Measurements from ENCODE around the gene CASP6.
A peak's percentile ranks its signal among the peaks of the same experiment; 100 is the strongest.
"Not testable (repeated sequence)": the region's sequence is repeated elsewhere in the genome, so short reads cannot be mapped to it uniquely, and the experiment has no call there.

Gene CASP6

GRCh38 chr4:109718759-109719158 lies 15.5 kb upstream of the CASP6 start:
- no peak for DNase-seq

- no peak for DNase-seq
Measured at GRCh38 chr4:109713500-109713899, 10.3 kb upstream of the CASP6 start.

GRCh38 chr4:109708990-109709389 lies 5.7 kb upstream of the CASP6 start:
- no peak for DNase-seq

GRCh38 chr4:109708435-109708834 lies 5.2 kb upstream of the CASP6 start:
- no peak for DNase-seq

- DNase-seq: no peak
Measured at GRCh38 chr4:109703664-109704361, 568 bp upstream of the CASP6 start.

- DNase-seq: no peak
Measured at GRCh38 chr4:109701566-109702410, 1.5 kb downstream of the CASP6 start.

DNA sequence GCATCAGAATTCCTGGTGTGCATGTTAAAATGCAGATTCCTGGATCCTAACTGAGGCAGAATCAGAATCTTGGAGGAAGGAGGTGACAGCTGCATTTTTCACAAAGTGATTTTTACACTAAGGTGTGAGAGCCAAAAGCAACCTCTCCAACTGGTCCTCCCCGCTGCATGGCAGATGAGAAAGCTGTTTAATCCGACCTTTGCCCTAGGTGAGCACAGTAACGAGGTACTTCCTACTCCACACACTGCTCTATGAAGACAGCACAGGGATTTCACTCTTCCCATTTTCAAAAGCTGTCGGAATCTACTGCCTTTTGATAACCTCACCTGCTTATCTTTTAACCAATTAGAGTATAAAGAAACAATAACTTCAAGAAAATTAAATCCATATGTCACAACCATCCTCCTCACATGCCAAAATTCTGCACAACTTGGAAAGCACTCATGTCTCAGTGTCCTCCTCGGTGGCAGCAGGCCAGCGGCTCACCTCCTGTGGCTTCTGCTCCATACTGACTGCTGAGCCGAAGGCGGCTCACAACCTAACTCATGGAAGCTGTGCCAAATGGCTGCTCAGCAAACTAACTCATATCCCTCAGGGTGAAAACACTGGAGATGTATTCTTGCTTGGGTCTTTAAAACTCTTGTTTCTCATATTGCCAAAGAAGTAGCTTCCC lies 3.6 kb downstream of the CASP6 start:
- DNase-seq: no peak

DNA sequence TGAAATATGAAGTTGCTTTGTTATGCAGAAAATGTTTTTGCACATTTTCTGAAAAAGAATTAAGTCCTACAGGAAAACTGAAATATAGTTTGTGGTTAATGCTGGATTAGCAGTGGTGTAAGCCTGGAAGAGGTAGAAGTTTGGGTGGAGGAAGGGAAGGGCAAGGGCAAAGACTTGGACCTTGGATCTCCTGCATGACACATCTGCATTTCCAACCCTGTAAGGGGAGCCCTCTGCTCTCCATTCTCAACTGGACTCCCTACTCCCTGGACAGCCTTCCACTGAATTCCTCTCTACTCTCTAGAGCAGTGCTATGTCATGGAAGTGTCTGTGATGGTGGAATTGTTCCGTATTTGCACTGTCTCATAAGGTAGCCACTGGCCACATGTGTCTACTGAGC lies 4.6 kb downstream of the CASP6 start:
- DNase-seq: no peak

DNA sequence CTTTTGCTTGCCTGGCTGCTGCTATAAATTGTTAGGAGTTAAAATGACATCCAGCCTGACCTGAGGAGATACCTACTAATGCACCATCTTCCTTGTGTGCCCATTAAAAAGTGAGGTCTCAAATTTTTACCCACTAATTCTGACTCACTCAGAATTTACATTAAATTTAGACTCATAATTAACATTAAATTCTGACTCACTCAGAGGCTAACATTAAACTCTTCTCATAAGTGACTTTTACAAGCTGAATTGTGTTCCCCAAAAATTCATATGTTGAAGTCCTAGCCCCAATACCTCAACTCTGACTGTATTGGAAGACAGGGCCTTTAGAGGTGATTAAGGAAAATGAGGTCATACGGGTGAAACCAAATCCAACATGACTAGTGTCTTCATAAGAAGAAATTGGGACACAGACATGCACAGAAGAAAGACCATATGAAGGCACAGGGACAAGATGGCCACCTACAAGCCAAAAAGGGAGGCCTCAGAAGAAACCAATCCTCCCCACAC lies 11.8 kb downstream of the CASP6 start:
- no peak for DNase-seq

DNA sequence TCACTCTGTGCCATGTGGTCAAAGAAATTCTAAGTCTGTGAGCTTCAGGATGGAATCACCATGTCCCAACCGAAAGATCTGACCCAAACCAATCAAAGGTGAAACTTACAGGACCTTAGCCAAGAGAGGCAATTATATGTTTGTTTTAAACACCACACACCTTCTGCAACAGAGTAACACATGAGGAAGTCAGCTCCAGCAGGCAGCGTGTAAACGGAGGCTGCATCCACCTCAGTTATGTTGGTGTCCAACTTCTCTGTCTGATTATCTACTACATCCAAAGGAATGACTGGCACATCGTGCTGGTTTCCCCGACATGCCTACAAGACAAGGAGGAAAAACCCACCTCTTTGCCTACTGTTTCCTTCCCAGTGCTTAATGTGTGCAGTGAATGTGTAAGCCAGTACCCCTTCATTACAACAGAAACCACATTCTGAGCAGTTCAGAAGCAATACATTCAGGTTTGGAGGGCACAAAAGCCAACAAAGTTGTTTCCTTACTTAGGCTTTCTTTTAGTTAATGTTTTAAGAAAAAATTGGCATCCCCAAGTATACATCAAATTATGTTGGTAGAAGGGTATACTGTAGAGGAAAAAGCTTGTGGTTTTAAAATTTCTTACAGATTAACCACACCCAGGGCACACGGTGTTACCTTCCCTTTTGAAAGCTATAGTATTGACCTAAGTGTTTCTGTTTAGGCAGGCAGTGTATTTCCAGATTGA lies 12.4 kb downstream of the CASP6 start:
- DNase-seq: no peak

GRCh38 chr4:109684727-109685126 lies 18.5 kb downstream of the CASP6 start:
- no peak for DNase-seq

DNA sequence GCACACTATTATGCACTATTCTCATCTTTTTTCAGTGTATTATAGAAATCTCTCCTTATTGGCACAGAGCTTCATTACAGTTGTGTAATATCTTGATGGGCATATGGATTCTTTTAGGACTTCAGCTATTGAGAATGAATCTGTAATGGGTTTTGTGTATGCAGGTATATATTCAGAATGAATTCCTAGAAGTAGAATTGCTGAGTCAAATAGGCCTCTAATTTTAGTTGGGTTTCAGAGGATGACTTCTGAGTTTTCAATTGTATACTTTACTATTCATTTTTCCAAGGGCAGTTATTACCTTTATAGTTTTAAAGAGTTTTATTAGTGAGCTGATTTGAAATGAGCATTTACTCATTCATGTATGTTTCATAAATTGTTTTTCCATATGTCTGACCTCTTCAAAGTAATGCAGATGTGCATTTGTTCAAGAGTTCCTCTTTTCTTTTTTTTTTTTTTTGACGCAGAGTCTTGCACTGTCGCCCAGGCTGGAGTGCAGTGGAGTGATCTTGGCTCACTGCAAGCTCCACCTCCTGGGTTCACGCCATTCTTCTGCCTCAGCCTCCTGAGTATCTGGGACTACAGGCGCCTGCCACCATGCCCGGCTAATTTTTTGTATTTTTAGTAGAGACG lies 19.5 kb downstream of the CASP6 start:
- no peak for DNase-seq

GRCh38 chr4:109682875-109683274 lies 20.4 kb downstream of the CASP6 start:
- no peak for DNase-seq

GRCh38 chr4:109678925-109679324 lies 24.3 kb downstream of the CASP6 start:
- DNase-seq: not testable (repeated sequence)

DNA sequence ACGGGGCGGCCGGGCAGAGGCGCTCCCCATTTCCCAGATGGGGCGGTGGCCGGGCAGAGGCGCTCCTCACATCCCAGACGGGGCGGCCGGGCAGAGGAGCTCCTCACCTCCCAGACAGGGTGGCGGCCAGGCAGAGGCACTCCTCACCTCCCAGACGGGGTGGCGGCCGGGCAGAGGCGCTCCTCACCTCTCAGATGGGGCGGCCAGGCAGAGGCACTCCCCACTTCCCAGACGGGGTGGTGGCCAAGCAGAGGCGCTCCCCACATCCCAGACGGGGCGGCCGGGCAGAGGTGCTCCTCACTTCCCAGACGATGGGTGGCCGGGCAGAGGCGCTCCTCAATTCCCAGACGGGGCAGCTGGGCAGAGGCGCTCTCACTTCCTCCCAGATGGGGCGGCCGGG lies 24.8 kb downstream of the CASP6 start:
- not testable (repeated sequence) for DNase-seq

DNA sequence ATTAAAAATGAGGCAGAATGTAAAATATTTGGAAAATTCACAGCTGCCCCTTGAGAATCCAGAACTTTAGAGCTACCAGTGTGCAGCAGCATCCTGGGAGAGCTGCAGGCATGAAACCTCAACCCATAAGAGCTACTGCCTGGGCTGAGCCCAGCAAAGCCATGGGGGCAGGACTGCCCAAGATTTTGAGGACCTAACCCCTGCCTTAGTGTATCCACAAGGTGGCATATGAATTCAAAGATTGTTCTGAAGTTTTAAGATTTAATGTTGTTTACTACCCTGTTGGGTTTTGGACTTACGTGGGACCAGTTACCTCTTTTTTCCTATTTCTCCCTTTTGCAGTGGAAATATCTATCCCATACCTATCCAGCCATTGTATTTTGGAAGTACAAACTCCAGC lies 26.4 kb downstream of the CASP6 start:
- no peak for DNase-seq

DNA sequence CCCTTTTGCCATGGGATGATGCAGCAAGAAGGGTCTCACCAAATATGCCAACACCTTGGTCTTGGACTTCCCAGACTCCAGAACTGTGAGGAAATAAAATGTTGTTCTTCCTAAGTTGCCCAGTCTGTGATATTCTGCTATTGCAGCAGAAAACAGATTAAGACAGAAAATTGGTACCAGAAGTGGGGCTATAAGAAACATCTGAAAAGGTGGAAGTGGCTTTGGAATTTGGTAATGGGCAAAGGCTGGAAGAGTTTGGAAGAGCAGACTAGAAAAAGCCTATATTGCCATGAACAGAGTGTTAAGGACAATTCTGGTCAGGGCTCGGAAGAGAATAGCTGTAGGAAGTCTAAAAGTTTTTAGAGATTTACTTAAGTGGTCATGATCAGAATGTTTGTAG lies 27.4 kb downstream of the CASP6 start:
- DNase-seq: no peak

DNA sequence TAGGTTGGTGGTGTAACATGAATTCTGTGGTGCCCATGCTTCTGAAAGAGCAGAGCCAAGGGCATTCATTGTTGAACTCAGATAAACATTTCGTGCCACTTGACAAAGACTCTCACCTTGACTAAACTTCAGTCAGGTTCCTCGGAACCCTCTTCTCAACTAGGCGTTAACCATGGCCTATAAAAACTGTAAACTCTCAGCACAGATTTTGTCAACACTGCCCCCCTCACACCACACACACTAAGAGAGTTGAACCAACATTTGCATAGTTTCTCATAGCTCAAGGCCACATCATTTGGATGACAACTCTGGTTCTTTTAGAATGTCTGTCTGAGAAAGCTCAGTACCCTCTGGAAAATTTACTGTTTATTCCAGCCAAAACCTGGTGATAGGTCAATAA lies 28.1 kb downstream of the CASP6 start:
- DNase-seq: no peak

- no peak for DNase-seq
Measured at GRCh38 chr4:109673303-109673702, 29.9 kb downstream of the CASP6 start.

DNA sequence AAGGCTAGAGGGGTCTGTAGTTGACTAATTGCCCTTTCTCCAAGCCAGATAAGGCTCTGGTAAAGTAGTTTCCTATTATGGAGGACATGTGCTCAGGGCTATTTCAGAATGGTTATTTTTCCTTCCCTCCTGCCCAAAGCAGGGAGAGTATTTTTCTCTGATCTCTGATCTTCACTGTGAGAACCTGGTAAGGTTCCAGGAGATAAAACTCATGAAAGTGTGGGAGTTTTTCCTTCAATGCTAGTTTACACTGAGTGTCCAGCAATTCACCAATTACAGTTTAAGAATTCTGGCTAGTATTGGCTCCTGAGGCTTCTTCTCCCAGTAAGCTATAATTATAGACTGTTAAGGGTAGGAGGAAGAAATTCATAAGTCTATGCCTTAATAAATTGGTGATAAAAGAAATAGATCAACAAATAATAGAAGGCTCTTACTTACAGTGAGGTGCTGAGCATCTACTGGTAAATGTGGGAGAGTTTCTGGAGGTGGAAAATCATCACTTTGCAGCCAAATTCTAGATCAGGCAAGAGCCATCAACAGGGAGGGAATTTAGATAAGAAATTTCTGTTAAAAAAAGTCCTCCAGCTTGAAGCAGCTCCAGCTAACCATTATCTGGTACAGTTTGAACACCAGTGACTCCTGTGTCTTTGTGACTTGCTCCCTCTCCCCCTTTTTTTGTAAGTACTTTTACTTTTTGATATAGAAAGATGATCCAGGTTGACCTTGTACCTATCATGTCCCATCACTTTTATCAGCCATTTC lies 30.9 kb downstream of the CASP6 start:
- no peak for DNase-seq

- DNase-seq: peak; percentile 37
Measured at GRCh38 chr4:109671350-109671749, 31.9 kb downstream of the CASP6 start.
